GM18867 (cell line): Measurements from ENCODE around the gene SHMT1.

Experiments used
- ATAC-seq: cut with Tn5 transposase; IDR thresholded peaks from one replicate; pipeline ENCODE4 v1.9.1; 2021; ENCODE audit warnings: mild to moderate bottlenecking, moderate library complexity; ENCODE audit not compliant: unreplicated experiment

The SHMT1 gene

DNA sequence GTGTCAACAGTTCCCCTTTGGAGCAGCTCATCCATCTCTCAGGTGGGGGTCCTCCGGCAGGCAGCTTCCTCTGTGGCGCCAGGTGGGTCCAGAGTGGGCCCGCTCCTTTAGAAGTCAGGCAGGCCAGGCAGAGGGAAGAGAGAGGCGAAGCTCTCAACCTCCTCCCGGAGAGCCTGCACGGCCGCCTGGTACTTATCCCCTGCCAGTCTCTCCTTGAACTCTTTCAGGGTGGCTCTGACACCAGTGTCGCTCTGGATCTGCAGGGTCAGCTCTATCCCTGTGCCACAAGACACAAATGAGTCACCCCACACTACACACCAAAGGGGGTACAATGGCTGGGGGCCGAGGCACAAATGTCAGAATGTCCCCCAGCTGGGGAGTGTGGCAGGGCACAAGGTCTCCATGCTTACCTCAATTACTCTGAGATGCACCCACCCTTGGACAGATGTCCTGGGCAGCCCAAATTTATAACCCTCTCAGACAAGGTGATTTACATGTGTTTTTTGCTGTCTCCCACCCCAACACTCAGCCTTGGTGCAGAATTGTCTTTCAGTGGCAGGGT lies 34.6 kb downstream of the SHMT1 start:
- no peak for ATAC-seq

DNA sequence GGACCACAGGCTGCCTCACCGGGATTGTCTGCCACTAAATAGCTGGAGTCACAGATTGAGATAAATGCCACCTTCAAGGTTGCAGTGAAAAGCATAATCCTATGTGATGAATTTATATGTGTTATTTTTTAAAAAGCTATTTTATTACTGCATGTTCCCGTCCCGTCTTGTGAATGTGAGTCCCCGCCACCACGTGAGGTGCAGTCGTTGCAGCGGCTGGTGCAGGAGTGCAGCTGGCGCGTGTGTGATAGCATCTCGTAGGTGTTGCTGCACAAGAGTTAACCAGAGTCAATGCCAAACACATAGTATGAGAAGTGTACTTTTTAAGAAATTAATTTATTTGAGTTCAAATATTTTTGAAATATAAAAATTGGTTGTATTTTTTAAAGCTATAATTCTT lies 35.8 kb downstream of the SHMT1 start:
- ATAC-seq, result no peak

DNA sequence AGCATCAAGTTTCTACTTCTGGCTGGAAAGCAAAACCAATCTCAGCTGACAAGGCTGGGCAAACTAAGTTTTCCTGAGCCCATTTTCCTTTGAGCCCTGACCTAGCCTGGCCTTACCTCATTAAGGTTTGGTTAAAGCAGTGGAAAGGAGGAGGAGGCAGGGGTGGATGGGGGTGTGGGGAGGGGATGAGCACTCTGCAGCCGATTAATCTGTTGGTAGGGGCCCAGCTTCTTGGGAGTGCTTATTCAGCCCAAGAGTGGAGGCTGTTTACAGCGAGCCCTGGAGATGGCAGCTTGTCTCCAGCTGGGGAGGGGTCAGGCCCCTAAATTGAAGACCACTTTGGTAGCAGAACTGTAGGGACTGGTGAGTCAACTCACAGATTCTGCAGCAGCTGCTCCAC lies 36.3 kb downstream of the SHMT1 start:
- no peak for ATAC-seq

DNA sequence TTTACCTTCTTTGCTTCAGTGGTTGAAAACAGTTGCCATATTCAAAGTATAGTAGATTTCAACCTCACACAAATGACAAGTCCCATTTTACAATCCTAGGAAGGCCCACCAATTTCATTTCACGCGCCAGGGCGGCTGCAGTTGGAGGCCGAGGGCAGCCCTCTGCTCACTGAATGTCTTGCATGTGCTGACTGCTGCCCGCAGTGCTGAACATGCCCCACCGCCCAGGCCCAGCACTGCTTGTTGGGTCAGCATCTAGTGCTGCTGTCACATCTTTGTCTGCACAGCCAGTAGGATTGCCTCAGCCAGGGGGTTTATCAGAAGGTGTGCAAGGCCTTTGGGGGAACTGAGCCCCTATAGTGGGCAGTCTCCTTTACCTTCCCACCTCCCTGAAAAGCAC lies 36.8 kb downstream of the SHMT1 start:
- ATAC-seq, result no peak

DNA sequence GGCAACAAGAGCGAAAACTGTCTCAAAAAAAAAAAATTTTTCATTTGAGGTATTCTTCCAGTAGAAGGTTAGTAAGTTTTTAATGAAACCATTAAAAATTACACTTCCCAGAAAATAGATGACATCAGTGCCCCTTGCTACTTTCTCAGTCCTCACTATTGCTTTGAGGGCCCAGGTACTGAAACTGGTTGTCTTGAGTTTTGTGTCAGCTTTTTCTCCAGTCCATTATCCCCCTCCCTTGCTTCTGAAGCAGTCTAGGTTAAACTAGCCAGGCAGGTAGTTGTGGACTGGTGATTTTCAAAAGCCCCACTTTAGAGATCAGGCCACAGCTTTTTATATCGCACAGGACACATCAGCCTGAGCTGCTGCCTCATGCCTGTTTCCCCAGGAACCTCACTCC lies 37.3 kb downstream of the SHMT1 start:
- ATAC-seq, result no peak

DNA sequence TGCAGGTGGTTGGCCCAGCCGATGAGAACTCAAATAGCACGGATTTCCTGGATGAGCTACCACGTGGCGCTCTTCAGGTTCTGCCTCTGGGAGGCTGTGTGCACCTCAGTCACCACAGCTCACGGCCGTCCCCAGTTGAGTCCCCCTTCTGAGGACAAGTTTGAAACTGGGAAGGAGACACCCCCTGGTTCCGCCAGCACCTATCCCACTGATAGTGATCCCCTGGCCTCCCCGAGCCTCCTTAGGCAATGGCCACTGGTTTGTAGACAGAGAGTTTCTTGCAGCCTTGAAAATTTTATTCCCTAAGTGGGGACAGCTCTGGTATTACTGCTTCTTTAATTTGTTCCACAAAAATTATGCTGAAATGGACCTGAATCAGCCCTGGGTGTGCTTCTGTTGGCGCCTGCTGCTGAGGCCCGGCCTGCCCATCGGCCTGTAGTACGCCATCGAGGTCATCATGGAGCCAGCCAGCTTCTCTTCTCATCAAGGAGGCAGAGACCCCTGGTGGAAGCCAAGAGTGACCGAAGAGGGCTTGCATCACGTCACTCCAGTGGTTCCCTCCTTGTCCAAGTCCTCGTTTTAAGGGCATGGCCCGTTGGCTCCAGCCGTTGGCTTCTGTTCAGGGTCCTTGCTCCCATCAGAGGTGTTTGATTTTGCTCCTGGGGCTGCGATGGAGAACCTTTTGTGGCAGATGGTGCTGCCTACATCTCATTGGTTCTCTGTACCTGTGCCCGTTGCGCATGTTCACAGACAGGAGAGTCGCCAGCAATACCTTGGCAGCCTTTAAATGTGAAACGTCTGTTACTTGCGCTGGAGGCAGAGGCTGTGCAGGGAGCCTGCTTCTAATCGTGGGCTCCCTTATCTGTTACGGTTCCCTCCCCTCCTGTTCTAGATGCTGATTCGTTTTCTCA lies 39.0 kb downstream of the SHMT1 start:
- no peak for ATAC-seq

DNA sequence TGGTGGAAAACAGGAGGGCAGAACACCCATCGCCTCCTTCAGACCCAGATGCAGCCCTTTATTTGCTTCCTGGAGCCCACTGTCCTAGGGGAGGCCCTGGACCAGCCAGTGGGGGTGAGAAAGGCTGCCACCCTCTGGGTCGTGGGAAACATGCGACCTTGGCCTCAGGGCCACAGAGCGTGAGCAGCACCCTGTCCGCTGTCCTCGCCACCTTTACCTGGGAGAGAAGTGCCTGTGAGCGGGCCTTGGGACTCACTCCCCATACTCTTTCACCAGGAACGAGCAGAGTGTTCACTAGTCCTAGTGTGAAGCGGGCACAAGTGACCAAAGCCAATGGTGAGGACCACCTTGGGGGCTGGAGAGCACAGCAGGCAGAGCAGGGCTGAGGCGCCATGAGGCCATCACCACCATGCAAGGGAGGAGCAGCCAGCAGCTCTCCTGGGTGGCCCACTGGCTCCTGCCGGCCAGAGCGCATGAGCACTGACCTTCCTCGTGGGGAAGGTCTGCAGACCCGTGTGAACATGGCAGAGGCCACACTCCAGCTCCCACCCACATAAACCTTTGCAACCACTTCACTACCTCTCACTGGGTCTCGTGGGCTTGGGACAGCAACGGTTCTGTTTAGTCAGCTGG lies 39.7 kb downstream of the SHMT1 start:
- no peak for ATAC-seq

DNA sequence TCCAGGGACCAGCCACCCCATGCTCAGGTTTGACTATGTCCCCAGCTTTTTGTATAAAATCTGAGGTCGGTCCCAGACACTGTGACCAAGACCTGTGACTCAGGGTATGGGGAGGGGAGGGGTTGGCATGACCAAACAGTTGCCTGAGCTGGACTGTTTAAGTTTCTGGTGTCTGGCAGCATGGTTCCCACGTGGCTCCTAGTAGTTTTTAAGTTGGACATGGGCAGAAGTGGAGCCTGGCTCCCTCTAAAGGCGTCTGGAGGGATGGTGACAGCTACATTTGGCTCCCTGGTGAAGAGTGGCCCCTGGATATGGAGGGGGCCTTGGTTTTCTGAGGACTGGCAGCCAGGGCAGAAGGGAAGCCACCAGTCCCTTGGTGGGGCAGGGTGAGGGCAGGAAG lies 40.3 kb downstream of the SHMT1 start:
- no peak for ATAC-seq

DNA sequence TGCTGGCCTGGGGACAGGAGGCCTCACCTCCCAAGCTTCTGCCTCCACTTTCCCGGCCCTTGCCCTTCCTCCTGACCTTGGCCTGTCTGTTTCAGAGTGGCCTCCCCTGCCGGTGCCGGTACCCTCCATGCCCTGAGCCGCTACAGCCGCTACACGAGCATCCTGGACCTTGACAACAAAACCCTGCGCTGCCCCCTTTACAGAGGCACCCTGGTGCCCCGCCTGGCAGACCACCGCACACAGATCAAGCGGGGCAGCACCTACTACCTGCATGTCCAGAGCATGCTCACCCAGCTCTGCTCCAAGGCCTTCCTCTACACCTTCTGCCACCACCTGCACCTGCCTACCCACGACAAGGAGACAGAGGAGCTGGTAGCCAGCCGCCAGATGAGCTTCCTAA lies 40.8 kb downstream of the SHMT1 start:
- ATAC-seq, result no peak

DNA sequence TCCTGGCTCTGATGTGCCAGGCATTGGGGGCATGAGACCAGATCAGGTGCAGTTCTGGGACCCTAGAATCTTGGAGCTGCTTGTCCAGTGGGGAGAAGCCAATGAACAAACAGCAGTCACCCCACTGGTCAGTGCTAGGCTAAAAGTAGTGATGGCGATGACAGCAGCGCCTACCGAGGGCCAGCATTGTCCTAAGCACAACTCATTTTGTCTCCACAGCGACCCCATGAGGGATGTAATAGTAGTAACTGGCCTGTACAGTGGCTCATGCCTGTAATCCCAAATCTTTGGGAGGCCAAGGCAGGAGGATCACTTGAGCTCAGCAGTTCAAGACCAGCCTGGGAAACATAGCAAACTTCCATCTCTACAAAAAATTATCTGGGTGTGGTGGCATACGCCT lies 42.0 kb downstream of the SHMT1 start:
- ATAC-seq, result no peak

DNA sequence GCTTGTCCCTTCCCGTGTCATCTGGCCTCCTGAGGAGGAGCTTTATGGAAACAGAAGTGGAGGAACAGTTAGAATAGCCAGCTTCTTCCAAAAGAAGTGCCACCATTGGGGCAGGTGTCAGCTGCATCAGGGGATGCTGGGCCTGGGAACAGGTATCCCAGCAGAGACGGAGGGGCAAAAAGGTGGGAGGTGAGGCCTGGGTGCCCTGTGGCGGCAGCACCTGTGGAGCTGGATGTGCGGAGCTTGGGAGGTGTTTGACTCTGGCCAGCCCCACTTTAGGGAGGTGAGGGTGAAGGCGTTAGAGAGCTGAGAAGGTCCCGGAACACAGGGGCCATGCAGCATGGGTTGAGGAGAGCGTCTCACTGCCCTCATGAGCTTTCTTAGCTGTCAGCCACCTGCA lies 43.0 kb downstream of the SHMT1 start:
- ATAC-seq, result no peak

DNA sequence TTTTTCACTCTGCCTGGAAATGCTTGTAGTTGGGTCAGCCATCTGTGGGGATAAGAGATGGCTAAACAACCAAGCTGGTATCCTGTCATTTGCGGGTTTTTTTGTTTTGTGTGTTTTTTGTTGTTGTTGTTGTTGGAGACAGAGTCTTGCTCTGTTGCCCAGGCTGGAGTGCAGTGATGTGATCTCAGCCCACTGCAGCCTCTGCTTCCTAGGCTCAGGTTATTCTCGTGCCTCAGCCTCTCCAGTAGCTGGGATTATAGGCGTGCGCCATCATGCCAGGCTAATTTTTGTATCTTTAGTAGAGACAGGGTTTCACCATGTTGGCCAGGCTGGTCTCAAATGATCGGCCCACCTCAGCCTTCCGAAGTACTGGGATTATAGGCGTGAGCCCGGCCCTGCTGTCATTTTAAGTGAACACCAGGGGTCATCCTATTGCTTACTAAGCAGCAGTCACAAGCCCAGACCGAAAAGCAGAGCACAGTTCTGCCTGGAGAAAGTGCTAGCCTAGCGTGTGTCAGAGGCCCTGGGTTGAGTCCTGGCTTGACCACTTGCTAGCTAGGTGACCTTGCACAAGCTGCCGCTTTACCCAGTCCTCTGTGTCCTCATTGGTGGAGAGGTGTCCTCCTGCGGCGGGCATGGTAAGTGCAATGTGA lies 43.6 kb downstream of the SHMT1 start:
- no peak for ATAC-seq

DNA sequence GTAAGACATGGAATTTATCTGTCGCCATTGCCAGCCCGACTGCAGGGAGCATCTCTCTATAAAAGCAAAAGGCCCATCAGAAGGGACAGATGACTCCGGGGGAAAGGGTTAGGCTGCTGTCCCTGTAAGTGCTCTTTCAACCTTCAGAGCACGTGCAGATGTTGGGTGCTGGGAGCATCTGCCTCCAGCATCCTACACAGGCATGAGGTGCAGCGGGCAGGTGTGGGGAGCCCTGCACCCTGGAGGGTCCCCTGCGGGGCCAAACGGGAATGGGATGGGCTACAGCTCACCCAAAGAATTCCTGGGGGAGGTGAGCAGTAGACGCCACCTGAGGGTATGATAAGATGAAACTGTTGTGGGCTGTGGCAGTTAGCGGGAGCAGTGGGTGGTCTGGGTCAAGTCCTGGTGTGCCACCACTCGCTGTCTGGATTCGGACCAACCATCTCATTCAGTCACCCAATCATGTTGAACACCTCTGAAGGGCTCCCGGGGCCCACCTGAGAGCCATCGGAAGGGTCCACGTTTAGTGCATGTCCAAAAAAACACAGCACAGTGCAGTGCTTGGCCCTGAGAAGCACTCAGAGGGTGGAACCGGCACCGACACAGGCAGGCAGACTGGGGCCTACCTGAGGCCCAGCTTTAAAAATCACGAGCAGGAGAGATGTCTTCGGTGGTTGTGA lies 44.4 kb downstream of the SHMT1 start:
- ATAC-seq, result no peak

DNA sequence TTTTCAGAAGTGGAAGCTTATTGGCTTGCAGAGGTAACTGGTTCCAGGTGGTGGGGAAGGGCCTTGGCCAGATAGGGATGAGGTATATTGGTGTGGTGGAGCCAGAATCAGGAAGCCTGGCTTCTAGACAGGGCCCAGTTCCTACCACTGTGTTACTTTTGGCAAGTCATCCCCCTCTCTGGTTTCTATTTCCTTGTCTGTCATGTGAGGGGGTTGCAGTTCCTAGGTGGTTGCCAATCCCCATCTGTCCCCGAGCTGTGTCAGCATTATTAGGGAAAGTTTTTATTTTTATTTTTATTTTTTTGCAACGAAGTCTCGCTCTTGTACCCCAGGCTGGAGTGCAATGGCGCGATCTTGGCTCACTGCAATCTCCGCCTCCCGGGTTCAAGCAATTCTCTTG lies 45.2 kb downstream of the SHMT1 start:
- no peak for ATAC-seq

DNA sequence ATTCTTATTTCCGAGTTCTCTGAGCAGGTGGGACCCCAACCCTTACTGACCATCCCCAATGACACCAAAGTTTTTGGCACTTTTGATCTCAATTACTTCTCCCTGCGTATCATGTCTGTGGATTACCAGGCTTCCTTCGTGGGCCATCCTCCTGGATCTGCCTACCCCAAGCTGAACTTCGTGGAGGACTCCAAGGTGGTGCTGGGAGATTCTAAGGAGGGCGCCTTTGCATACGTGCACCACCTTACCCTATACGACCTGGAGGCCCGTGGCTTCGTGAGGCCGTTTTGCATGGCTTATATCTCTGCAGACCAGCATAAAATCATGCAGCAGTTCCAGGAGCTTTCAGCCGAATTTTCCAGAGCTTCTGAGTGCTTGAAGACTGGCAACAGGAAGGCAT lies 47.4 kb downstream of the SHMT1 start:
- no peak for ATAC-seq

DNA sequence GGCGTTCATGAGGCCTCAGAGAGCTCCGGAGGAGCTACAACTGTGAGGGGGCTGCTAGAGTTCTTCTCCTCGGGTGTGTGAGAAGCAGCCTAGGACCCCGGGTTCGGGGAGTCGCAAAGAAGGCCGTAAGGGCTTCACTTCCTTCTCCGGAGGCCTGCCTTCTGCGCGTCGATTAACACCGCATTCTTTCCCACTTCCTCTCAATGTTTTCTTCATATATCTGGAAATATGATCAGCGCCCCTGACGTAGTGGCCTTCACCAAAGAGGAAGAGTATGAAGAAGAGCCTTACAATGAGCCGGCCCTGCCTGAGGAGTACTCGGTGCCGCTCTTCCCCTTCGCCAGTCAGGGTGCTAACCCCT lies 47.8 kb downstream of the SHMT1 start:
- peak; percentile 1 for ATAC-seq

DNA sequence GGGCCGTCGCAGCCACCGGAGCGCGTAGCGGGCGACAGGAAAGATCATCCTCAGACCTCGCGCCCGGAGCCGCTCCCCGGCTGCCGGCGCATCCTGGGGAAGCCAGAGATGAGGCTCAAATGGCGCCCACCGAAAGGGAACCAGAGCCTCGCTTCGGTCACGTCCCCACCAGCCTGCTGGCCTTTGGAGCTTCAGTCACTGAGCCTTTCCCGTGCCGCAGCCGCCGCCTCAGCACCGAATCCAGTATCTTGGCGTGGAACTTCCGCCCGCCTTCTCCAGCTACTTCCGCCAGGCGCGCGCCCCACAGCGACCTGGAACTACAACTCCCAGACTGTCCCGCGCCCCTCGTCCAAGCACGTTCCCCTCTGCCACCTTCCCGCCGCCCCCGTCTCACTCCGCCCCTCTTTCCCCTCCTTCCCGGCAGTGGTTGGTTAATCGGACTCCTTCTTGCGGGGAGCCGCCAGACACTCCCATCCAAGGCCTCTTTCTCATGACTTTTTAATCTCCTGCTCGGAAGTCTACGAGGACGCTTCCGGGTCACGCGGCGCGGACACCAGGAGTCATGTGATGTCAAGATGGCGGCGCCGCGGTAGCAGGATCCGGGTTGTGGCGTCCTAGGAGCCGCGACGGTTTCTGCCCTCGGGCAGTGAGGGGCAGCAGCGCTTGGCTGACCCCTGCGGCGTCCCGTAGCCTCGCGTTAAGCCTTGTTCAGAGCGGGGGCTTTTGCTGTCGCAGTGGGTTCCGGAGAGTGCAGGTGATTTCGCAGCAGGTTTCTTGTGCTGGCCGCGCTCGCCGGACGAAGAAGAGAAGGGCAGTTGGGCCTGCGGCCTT lies 48.4 kb downstream of the SHMT1 start, which contains the start of the genes SMCR8 and TOP3A:
Gene SMCR8 (plus strand): TSS at position 563 of the 831 bp plus-strand sequence. CDS start 497 bp downstream, outside the sequence.
Gene TOP3A (minus strand): TSS at position 264 of the 831 bp plus-strand sequence. CDS start 216 bp downstream, at position 48.
- ATAC-seq, result peak; percentile 84

DNA sequence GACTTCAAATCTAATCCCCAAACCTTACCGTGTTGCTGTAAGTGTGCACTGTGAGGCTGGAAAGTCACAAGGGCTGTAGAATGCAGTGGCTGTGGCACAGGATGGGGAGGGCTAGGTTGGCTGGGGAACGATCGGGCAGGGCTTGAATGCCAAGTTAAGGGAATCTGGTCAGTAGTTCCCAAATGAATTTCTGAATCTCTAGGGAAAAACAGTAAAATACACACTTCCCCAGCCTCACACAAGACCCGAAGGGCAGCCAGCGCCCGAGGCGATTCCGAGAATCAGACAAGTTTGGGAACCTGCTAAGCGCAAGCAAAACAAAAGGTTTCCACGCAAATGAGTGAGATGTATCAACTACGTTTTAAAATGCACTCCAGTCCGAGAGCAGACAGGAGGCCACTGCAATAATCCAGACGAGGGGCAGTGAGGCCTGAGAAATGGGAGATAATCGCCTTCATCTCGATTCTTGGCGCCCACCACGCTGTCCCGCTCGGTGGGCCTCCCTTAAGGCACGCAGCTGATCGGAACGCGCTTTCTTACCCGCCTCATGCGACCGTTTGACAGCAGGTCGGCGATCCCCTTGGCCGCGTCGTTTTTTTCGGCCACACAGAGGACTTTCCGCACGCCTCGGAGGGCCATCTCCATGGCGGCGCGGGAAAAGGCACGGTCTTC lies 49.2 kb downstream of the SHMT1 start:
- no peak for ATAC-seq

DNA sequence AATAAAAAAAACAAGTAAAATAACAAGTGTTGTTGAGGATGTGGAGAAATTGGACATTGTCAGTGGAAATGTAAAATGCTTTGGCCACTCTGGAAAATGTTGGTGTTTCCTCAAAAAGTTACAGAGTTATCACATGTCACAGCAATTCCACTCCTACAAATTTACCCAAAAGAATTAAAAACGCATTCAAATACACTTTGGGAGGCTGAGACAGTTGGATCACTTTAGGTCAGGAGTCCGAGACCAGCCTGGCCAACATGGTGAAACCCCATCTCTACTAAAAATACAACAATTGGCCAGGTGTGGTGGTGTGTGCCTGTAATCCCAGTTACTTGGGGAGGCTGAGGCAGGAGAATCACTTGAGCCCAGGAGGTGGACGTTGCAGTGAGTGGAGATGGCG lies 54.1 kb downstream of the SHMT1 start:
- ATAC-seq, result no peak
